Caco-2 (cell line): Measurements from ENCODE around the gene IGSF11. TPM values are rescaled to one million over a fixed set of nuclear protein-coding genes. Genes with fewer than 3 reads are reported as not detected.

Source experiments
- BruUV-seq: library from RNA; stranded (reverse); fragments of 400-500 nt; replicated peaks from 2 replicates; lab custom pipeline; 2021; lab: Mats Ljungman, UMichigan
- CTCF ChIA-PET: fragments of 300-600 bp; sonication (Branson Sonifier 250); formaldehyde crosslinking; loops from one replicate; lab custom pipeline; 2022; ENCODE audit warnings: antibody characterized with exemption; lab: Charles Lee
- POLR2A ChIA-PET: fragments of 300-600 bp; sonication (Branson Sonifier 250); formaldehyde crosslinking; loops from one replicate; lab custom pipeline; 2022; ENCODE audit warnings: antibody characterized with exemption; lab: Charles Lee
- DNase-seq, 2 experiments: peaks; one replicate each; pipeline versions ENCODE4 v3.0.0 to v3.0.0-alpha.2; 2020 to 2022
- H3K27me3 ChIP-seq: replicated peaks from 2 replicates; pipeline ENCODE4 v1.6.0; 2011; ENCODE audit warnings: low read length; ENCODE audit not compliant: control insufficient read depth, insufficient read depth
- H3K36me3 ChIP-seq: 2 replicates; pipeline ENCODE4 v1.5.1; 2011; ENCODE audit warnings: low read length; ENCODE audit not compliant: control insufficient read depth, insufficient read depth
- H3K4me1 ChIP-seq: fragments of 250-450 bp; sonication (Bioruptor Pico); 2 replicates; pipeline ENCODE4 v1.5.1; 2020; ENCODE audit warnings: mild to moderate bottlenecking
- H3K4me3 ChIP-seq: 2 replicates; pipeline ENCODE4 v1.5.1; 2011; ENCODE audit warnings: low read depth, mild to moderate bottlenecking, control low read depth, low read length
- H3K9me3 ChIP-seq: fragments of 250-450 bp; sonication (Bioruptor Pico); 2 replicates; pipeline ENCODE4 v1.5.1; 2020; ENCODE audit warnings: mild to moderate bottlenecking, moderate library complexity
- H3K27ac Mint-ChIP-seq: one replicate; pipeline ENCODE4 v1.8.0; 2022; ENCODE audit warnings: mixed read lengths; ENCODE audit not compliant: unreplicated experiment
- H3K27me3 Mint-ChIP-seq: one replicate; pipeline ENCODE4 v1.8.0; 2022; ENCODE audit warnings: mixed read lengths; ENCODE audit not compliant: insufficient read depth, unreplicated experiment
- H3K36me3 Mint-ChIP-seq: one replicate; pipeline ENCODE4 v1.8.0; 2022; ENCODE audit warnings: mild to moderate bottlenecking, mixed read lengths; ENCODE audit not compliant: insufficient read depth, unreplicated experiment
- H3K4me1 Mint-ChIP-seq: one replicate; pipeline ENCODE4 v1.8.0; 2022; ENCODE audit warnings: low read depth, mixed read lengths; ENCODE audit not compliant: unreplicated experiment
- H3K4me3 Mint-ChIP-seq: one replicate; pipeline ENCODE4 v1.8.0; 2022; ENCODE audit warnings: mild to moderate bottlenecking, moderate library complexity, mixed read lengths; ENCODE audit not compliant: unreplicated experiment
- H3K9me3 Mint-ChIP-seq: one replicate; pipeline ENCODE4 v1.8.0; 2022; ENCODE audit warnings: mixed read lengths; ENCODE audit not compliant: unreplicated experiment
- CTCF ChIP-seq, 2 experiments: fragments of 200-600 bp in 1 of 2; IDR thresholded peaks; 1 replicate in 1 of 2; 2 replicates in 1 of 2; pipeline versions ENCODE4 v1.5.1 to v1.8.0; 2011 to 2022; ENCODE audit warnings: antibody characterized with exemption in 1 of 2, control low read depth in 1 of 2, inconsistent platforms in 1 of 2, low read depth in 1 of 2, low read length in 1 of 2, mild to moderate bottlenecking in 1 of 2, moderate library complexity in 1 of 2; ENCODE audit not compliant: insufficient read depth in 1 of 2, severe bottlenecking in 1 of 2, unreplicated experiment in 1 of 2
- intact Hi-C: fragments of 100-400 bp; cut with micrococcal nuclease; formaldehyde crosslinking; loops from one replicate; pipeline ENCODE4 v1.10.0; 2022; ENCODE audit not compliant: unreplicated experiment
- total RNA-seq: library from RNA; stranded (reverse); gene quantifications from 2 replicates; pipeline ENCODE4 v1.2.3, GENCODE V29; 2022

Gene IGSF11
- total RNA-seq, 1 experiment from 2014 or later: 0.41 TPM

- Histone ChIP-seq H3K4me1 (no peaks in the 10 kb centered on the region), H3K9me3 (no peaks in the 10 kb centered on the region), H3K36me3 (no peaks in the 10 kb centered on the region), H3K27me3 (no peaks in the 10 kb centered on the region; the same call in 1 of the 2 replicates), H3K4me3 (no peak overlapping the region)
- ChIA-PET POLR2A (no interaction called here), CTCF (no interaction called here)
- intact Hi-C loops: no loop called here
- no peaks in the 10 kb centered on the region for H3K9me3 Mint-ChIP-seq
- no peak overlapping the region for H3K4me3 Mint-ChIP-seq
- no peak for DNase-seq
- H3K27ac Mint-ChIP-seq: no peak overlapping the region
- no peaks in the 10 kb centered on the region for H3K36me3 Mint-ChIP-seq
- peaks cover 22% of the 10 kb centered on the region for H3K27me3 Mint-ChIP-seq
- H3K4me1 Mint-ChIP-seq: no peaks in the 10 kb centered on the region
- TF ChIP-seq CTCF (IDR thresholded peaks at IDR 0.05; ENCODE audit: insufficient read depth in 1 of 2, low read depth in 1 of 2, low read length in 1 of 2, severe bottlenecking in 1 of 2, unreplicated experiment in 1 of 2): no peak
- BruUV-seq: no TSS peak
Observed at GRCh38 chr3:118886708-118887107, 147.9 kb downstream of the IGSF11 start.

GRCh38 chr3:118884748-118885206 is 149.9 kb downstream of the IGSF11 start:
- TF ChIP-seq CTCF (IDR thresholded peaks at IDR 0.05; ENCODE audit: insufficient read depth in 1 of 2, low read depth in 1 of 2, low read length in 1 of 2, severe bottlenecking in 1 of 2, unreplicated experiment in 1 of 2): peak; percentile 87 to 93
- H3K9me3 ChIP-seq: no peaks in the 10 kb centered on the region
- Mint-ChIP-seq H3K27ac (no peak overlapping the region), H3K4me1 (no peaks in the 10 kb centered on the region), H3K4me3 (no peak overlapping the region), H3K36me3 (no peaks in the 10 kb centered on the region), H3K9me3 (no peaks in the 10 kb centered on the region), H3K27me3 (peaks cover 22% of the 10 kb centered on the region)
- POLR2A ChIA-PET: no interaction called here
- intact Hi-C loops: loop anchor here (1.0 to 5.0 kb wide), 2 partner anchors 214 to 798 kb away; no protein-coding TSS in a partner anchor
- DNase-seq: peak; percentile 57 to 73
- H3K4me3 ChIP-seq: no peak overlapping the region
- no peaks in the 10 kb centered on the region for H3K4me1 ChIP-seq
- BruUV-seq: no TSS peak
- no peaks in the 10 kb centered on the region for H3K36me3 ChIP-seq
- CTCF ChIA-PET: interaction anchor here (0.7 to 4.9 kb wide), 8 partner anchors 10 to 356 kb away, joined by 4 to 106 read pairs (median 7); partner anchors contain the start of genes B4GALT4 and IGSF11
- no peaks in the 10 kb centered on the region; the same call in 1 of the 2 replicates for H3K27me3 ChIP-seq

GRCh38 chr3:118882353-118882947 is 152.2 kb downstream of the IGSF11 start:
- intact Hi-C loops: loop anchor here (1.0 to 5.0 kb wide), 3 partner anchors 152 to 800 kb away; partner anchors contain the start of gene IGSF11
- ChIA-PET POLR2A (no interaction called here), CTCF (interaction anchor here (0.7 to 4.9 kb wide), 9 partner anchors 121 to 359 kb away, joined by 3 to 106 read pairs (median 5); partner anchors contain the start of genes B4GALT4 and IGSF11)
- Mint-ChIP-seq H3K9me3 (no peaks in the 10 kb centered on the region), H3K4me1 (no peaks in the 10 kb centered on the region), H3K27ac (no peak overlapping the region), H3K27me3 (peaks cover 14% of the 10 kb centered on the region), H3K4me3 (no peak overlapping the region), H3K36me3 (no peaks in the 10 kb centered on the region)
- no peaks in the 10 kb centered on the region for H3K36me3 ChIP-seq
- H3K9me3 ChIP-seq: no peaks in the 10 kb centered on the region
- no peaks in the 10 kb centered on the region for H3K27me3 ChIP-seq
- peak; percentile 57 to 69 for TF ChIP-seq CTCF (IDR thresholded peaks at IDR 0.05; ENCODE audit: insufficient read depth in 1 of 2, low read depth in 1 of 2, low read length in 1 of 2, severe bottlenecking in 1 of 2, unreplicated experiment in 1 of 2)
- peak; percentile 50 to 68 for DNase-seq
- H3K4me3 ChIP-seq: no peak overlapping the region
- no peaks in the 10 kb centered on the region for H3K4me1 ChIP-seq
- no TSS peak for BruUV-seq
